Thyroid gland (tissue), 4 donors: ENCODE results near the gene SCN1B.

Experiments
- POLR2A ChIP-seq, 2 donors: fragments of 450-650 bp; IDR thresholded peaks; one replicate each; pipeline ENCODE4 v1.6.1; 2017; ENCODE audit warnings: antibody characterized with exemption in 2 of 2, mild to moderate bottlenecking in 2 of 2, moderate library complexity in 1 of 2
- TF ChIP-seq, protein P1 (sequence below), 6 experiments: fragments of 200-600 bp in 3 of 6; fragments of 450-650 bp in 3 of 6; sonication (generic) in 3 of 6; IDR thresholded peaks; one replicate each; pipeline ENCODE4 v1.5.1; 2016 to 2019; ENCODE audit warnings: antibody characterized with exemption in 6 of 6, mild to moderate bottlenecking in 2 of 6, inconsistent platforms in 1 of 6, moderate library complexity in 1 of 6

GRCh38 chr19:35074426-35075201 is 44.3 kb downstream of the SCN1B start:
- TF ChIP-seq, protein P1, sequence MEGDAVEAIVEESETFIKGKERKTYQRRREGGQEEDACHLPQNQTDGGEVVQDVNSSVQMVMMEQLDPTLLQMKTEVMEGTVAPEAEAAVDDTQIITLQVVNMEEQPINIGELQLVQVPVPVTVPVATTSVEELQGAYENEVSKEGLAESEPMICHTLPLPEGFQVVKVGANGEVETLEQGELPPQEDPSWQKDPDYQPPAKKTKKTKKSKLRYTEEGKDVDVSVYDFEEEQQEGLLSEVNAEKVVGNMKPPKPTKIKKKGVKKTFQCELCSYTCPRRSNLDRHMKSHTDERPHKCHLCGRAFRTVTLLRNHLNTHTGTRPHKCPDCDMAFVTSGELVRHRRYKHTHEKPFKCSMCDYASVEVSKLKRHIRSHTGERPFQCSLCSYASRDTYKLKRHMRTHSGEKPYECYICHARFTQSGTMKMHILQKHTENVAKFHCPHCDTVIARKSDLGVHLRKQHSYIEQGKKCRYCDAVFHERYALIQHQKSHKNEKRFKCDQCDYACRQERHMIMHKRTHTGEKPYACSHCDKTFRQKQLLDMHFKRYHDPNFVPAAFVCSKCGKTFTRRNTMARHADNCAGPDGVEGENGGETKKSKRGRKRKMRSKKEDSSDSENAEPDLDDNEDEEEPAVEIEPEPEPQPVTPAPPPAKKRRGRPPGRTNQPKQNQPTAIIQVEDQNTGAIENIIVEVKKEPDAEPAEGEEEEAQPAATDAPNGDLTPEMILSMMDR (IDR thresholded peaks at IDR 0.05): no peak
- no peak for TF ChIP-seq POLR2A (IDR thresholded peaks at IDR 0.05)
